Stomach (tissue), 9 donors: ENCODE measurements around the gene HS3ST1. TPM values are rescaled to one million over a fixed set of nuclear protein-coding genes. Genes with fewer than 3 reads are reported as not detected.

Source experiments
- DNase-seq, 2 donors: peaks; one replicate each; pipeline versions ENCODE4 v3.0.0 to v3.0.0-alpha.2; 2013 to 2019
- H3K27ac ChIP-seq, 5 donors: fragments of 200-600 bp in 4 of 5; sonication (generic) in 4 of 5; one replicate each; pipeline ENCODE4 v1.5.1; 2013 to 2019; ENCODE audit warnings: mild to moderate bottlenecking in 1 of 5, moderate library complexity in 1 of 5
- H3K27me3 ChIP-seq, 3 donors: fragments of 200-600 bp; sonication (generic); one replicate each; pipeline ENCODE4 v1.5.1; 2017 to 2019; ENCODE audit warnings: mixed run types in 1 of 3
- H3K36me3 ChIP-seq, 4 donors: fragments of 200-600 bp; sonication (generic); 1 replicate in 3 of 4; 2 replicates in 1 of 4; pipeline ENCODE4 v1.5.1; 2016 to 2019
- H3K4me1 ChIP-seq, 4 donors: fragments of 200-600 bp; sonication (generic); one replicate each; pipeline ENCODE4 v1.5.1; 2016 to 2019
- H3K4me3 ChIP-seq, 4 donors: fragments of 200-600 bp; sonication (generic) in 3 of 4; one replicate each; pipeline ENCODE4 v1.5.1; 2016 to 2019; ENCODE audit warnings: mild to moderate bottlenecking in 1 of 4
- H3K9me3 ChIP-seq, 4 donors: fragments of 200-600 bp; sonication (generic); one replicate each; pipeline ENCODE4 v1.5.1; 2016 to 2019
- EP300 ChIP-seq: sonication (generic); formaldehyde crosslinking; IDR thresholded peaks from one replicate; pipeline ENCODE4 v1.6.1; 2017; ENCODE audit warnings: antibody characterized with exemption
- POLR2A ChIP-seq, 4 donors: fragments of 450-650 bp; IDR thresholded peaks; one replicate each; pipeline ENCODE4 v1.6.1; 2016; ENCODE audit warnings: antibody characterized with exemption in 4 of 4, control low read depth in 2 of 4, mild to moderate bottlenecking in 1 of 4, moderate library complexity in 1 of 4
- POLR2AphosphoS5 ChIP-seq, 3 donors: sonication (generic); formaldehyde crosslinking; IDR thresholded peaks; one replicate each; pipeline ENCODE4 v1.6.1; 2016; ENCODE audit warnings: antibody characterized with exemption in 3 of 3
- WGBS, 5 donors: extraction: QIAGEN DNeasy Blood & Tissue Kit in 3 of 5; methylation state at CpG; one replicate each; pipeline versions ENCODE4 v1.1.5 to v1.1.7; 2013 to 2018; 5-methylcytosine and 5-hydroxymethylcytosine counted together
- intact Hi-C: fragments of 100-400 bp; cut with DNase I; formaldehyde crosslinking; loops from one replicate; pipeline ENCODE4 v1.15.1; 2023; ENCODE audit warnings: low total_unique reads
- polyA plus RNA-seq, 3 donors: library from polyadenylated mRNA; stranded (reverse); fragments of 200-250 nt; gene quantifications; one replicate each; pipeline ENCODE4 v1.2.3, GENCODE V29; 2013
- total RNA-seq, 5 donors: library from RNA; depleted of rRNA; stranded (reverse); fragments of >200 nt; gene quantifications; one replicate each; pipeline versions ENCODE4 v1.1.0 to v1.2.3, GENCODE V29; 2014 to 2016
- TF ChIP-seq, protein P1 (sequence below), 7 experiments: fragments of 450-650 bp in 4 of 7; fragments of 200-600 bp in 3 of 7; sonication (generic) in 3 of 7; IDR thresholded peaks; one replicate each; pipeline ENCODE4 v1.5.1; 2016 to 2019; ENCODE audit warnings: antibody characterized with exemption in 7 of 7, control low read depth in 2 of 7, mild to moderate bottlenecking in 1 of 7
- donor health status: healthy with polysubstance abuse.
- donor health status: Bipolar disorder and iron deficiency.
- donor health status: healthy.

Gene HS3ST1
- total and polyA plus RNA-seq, 8 donors: 0.58 to 123 (median 4.1) TPM; not detected in 1

- TF ChIP-seq EP300 (no peak), POLR2A (IDR thresholded peaks at IDR 0.05) (no peak), POLR2AphosphoS5 (IDR thresholded peaks at IDR 0.05) (peak in 1 of 3 donors; percentile 4)
- TF ChIP-seq, protein P1, sequence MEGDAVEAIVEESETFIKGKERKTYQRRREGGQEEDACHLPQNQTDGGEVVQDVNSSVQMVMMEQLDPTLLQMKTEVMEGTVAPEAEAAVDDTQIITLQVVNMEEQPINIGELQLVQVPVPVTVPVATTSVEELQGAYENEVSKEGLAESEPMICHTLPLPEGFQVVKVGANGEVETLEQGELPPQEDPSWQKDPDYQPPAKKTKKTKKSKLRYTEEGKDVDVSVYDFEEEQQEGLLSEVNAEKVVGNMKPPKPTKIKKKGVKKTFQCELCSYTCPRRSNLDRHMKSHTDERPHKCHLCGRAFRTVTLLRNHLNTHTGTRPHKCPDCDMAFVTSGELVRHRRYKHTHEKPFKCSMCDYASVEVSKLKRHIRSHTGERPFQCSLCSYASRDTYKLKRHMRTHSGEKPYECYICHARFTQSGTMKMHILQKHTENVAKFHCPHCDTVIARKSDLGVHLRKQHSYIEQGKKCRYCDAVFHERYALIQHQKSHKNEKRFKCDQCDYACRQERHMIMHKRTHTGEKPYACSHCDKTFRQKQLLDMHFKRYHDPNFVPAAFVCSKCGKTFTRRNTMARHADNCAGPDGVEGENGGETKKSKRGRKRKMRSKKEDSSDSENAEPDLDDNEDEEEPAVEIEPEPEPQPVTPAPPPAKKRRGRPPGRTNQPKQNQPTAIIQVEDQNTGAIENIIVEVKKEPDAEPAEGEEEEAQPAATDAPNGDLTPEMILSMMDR (IDR thresholded peaks at IDR 0.05): no peak
- peak overlapping the region; percentile 64 to 92 (median 86) for H3K27ac ChIP-seq
- WGBS, 5 donors: 10 to 24% (median 15%) methylated on average over 8 of the region's 8 CpGs
- peaks cover 0 to 30% (median 4%) of the 10 kb centered on the region in 3 donors for H3K27me3 ChIP-seq
- peak overlapping the region; percentile 63 to 76 (median 64) for H3K4me3 ChIP-seq
- peak; percentile 37 to 72 for DNase-seq
- intact Hi-C loops: no loop called here
- H3K36me3 ChIP-seq: no peaks in the 10 kb centered on the region
- peaks cover 14 to 41% (median 28%) of the 10 kb centered on the region in 4 donors for H3K4me1 ChIP-seq
- no peaks in the 10 kb centered on the region for H3K9me3 ChIP-seq
These were observed 978 bp upstream of the HS3ST1 start for GRCh38 chr4:11429699-11430045.

GRCh38 chr4:11428899-11429698 is 405 bp upstream of the HS3ST1 start:
- no peaks in the 10 kb centered on the region for H3K9me3 ChIP-seq
- WGBS, 5 donors: 1 to 3% (median 1%) methylated on average over 50 to 64 of the region's 64 CpGs
- intact Hi-C loops: no loop called here
- DNase-seq: peak; percentile 90 to 97
- peaks cover 14 to 43% (median 28%) of the 10 kb centered on the region in 4 donors for H3K4me1 ChIP-seq
- TF ChIP-seq, protein P1 (IDR thresholded peaks at IDR 0.05): peak in 5 of 7 experiments; percentile 47 to 90 (median 69)
- TF ChIP-seq EP300 (no peak), POLR2A (IDR thresholded peaks at IDR 0.05) (peak in 1 of 4 donors; percentile 33), POLR2AphosphoS5 (IDR thresholded peaks at IDR 0.05) (peak in 1 of 3 donors; percentile 70)
- peak overlapping the region; percentile 79 to 95 (median 90) for H3K27ac ChIP-seq
- H3K27me3 ChIP-seq: peaks cover 0 to 30% (median 4%) of the 10 kb centered on the region in 3 donors
- H3K36me3 ChIP-seq: no peaks in the 10 kb centered on the region
- H3K4me3 ChIP-seq: peak overlapping the region; percentile 63 to 76 (median 64)

DNA sequence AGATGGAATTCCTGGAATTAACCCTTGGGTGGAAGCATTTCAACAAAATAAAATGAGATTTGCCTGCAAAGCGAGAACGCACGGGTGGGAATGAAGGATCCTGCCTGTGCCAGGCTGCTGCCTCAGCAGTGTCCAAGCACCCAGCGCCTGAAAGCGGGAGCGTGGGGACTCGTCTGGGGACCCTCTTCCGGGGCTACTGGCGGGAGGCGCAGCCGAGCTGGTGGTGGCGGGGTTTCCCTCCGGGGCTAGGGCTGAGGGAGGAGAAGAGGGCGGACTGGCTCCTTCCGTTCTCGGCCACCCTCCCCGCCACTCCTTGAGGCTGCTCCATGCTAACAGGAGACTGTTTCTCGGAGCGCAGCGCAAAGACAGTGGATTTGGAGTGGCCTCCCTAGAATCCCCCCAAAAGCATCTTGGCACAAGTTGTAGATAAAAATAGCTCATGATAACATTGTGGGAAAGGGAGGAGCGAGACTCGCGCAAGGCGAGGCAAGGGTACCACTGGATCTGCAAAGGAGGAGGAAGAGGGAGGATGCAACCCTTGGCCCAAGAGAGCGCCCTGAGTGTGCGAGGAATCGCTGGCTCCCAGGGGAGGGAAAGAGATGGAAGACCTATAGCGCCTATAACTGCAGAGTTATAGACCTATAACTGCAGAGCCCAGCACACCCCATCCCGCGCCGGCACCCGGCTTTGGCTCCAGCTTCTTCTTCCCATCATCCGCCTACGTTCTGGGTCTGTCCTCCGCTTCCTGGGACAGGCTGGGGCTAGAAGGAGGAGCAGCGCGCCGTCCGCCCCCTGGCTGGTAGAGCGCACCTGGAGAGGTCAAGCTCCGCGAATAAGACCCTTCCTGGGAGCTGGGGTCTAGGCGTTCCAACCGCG is 1.3 kb downstream of the HS3ST1 start:
- TF ChIP-seq, protein P1 (IDR thresholded peaks at IDR 0.05): no peak
- TF ChIP-seq POLR2A (IDR thresholded peaks at IDR 0.05): no peak
- no peak for TF ChIP-seq POLR2AphosphoS5 (IDR thresholded peaks at IDR 0.05)
- TF ChIP-seq EP300: no peak
- Histone ChIP-seq H3K27ac (peak overlapping the region in 3 of 5 donors; percentile 79 to 90 (median 86)), H3K27me3 (peaks cover 0 to 30% (median 4%) of the 10 kb centered on the region in 3 donors), H3K4me3 (peak overlapping the region; percentile 63 to 76 (median 64)), H3K36me3 (no peaks in the 10 kb centered on the region), H3K9me3 (no peaks in the 10 kb centered on the region), H3K4me1 (peaks cover 14 to 43% (median 33%) of the 10 kb centered on the region in 4 donors)
- intact Hi-C loops: no loop called here
- WGBS, 5 donors: 12 to 23% (median 18%) methylated on average over 36 to 45 of the region's 45 CpGs
- peak in 1 of 2 donors; percentile 38 for DNase-seq

DNA sequence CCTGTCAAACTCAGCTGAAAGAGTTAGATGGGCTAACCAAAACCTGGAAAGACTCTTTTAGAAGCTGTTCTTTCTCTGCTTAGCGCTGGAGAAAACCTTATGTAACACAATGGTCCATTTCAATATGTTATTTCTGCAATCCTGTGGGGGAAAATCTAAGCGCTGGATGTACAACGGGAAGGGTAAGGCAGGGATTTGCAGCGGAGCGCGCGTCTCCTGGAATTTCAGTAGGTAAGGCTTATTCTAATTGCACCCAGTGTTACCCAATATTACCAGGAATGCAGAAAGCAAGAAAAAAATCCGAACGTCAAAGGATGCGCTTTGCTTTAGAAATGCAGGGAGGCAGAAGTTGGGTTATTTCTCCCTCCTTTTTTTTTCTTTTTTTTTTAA is 2.0 kb downstream of the HS3ST1 start:
- Histone ChIP-seq H3K27ac (peak overlapping the region in 1 of 5 donors; percentile 90), H3K9me3 (no peaks in the 10 kb centered on the region), H3K4me1 (peaks cover 14 to 44% (median 33%) of the 10 kb centered on the region in 4 donors), H3K36me3 (no peaks in the 10 kb centered on the region), H3K4me3 (peak overlapping the region; percentile 63 to 76 (median 64)), H3K27me3 (peaks cover 0 to 30% (median 4%) of the 10 kb centered on the region in 3 donors)
- no peak for DNase-seq
- 44 to 73% (median 65%) methylated on average over 10 of the region's 10 CpGs for WGBS, 5 donors
- TF ChIP-seq, protein P1 (IDR thresholded peaks at IDR 0.05): no peak
- TF ChIP-seq POLR2AphosphoS5 (IDR thresholded peaks at IDR 0.05) (no peak), EP300 (no peak), POLR2A (IDR thresholded peaks at IDR 0.05) (no peak)
- intact Hi-C loops: no loop called here
